Subcutaneous adipose tissue (tissue), 4 donors: Measurements from ENCODE around the gene ACE. TPM values are rescaled to one million over a fixed set of nuclear protein-coding genes. Genes with fewer than 3 reads are reported as not detected.

Experiments
- total RNA-seq, 4 donors: library from RNA; depleted of rRNA; stranded (reverse); fragments of >200 nt; gene quantifications; one replicate each; pipeline ENCODE4 v1.1.0, GENCODE V29; 2016
- TF ChIP-seq, protein P1 (sequence below): fragments of 450-650 bp; IDR thresholded peaks from one replicate; pipeline ENCODE4 v1.5.1; 2016; ENCODE audit warnings: low read depth, mild to moderate bottlenecking, control low read depth, antibody characterized with exemption, moderate library complexity

Gene ACE
- total RNA-seq, 4 donors from 2014 or later: 5.7 to 95.2 (median 16.8) TPM

DNA sequence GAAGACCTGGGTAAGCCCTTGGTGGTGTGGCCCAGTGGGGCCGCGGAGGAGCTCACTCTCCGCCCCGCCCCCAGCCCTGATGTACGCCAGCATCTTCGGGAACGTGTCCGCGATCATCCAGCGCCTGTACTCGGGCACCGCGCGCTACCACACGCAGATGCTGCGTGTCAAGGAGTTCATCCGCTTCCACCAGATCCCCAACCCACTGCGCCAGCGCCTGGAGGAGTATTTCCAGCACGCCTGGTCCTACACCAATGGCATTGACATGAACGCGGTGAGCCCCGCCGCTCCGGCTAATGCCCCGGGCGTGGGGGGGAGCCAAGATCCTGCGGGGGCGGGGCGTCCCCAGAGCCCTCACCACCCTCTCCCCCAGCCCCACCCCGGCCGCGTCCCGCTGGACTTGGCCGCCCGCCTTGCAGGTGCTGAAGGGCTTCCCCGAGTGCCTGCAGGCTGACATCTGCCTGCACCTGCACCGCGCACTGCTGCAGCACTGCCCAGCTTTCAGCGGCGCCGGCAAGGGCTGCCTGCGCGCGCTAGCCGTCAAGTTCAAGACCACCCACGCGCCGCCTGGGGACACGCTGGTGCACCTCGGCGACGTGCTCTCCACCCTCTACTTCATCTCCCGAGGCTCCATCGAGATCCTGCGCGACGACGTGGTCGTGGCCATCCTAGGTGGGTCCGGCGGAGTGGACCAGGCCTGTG, 61.3 kb downstream of the ACE start:
- TF ChIP-seq, protein P1, sequence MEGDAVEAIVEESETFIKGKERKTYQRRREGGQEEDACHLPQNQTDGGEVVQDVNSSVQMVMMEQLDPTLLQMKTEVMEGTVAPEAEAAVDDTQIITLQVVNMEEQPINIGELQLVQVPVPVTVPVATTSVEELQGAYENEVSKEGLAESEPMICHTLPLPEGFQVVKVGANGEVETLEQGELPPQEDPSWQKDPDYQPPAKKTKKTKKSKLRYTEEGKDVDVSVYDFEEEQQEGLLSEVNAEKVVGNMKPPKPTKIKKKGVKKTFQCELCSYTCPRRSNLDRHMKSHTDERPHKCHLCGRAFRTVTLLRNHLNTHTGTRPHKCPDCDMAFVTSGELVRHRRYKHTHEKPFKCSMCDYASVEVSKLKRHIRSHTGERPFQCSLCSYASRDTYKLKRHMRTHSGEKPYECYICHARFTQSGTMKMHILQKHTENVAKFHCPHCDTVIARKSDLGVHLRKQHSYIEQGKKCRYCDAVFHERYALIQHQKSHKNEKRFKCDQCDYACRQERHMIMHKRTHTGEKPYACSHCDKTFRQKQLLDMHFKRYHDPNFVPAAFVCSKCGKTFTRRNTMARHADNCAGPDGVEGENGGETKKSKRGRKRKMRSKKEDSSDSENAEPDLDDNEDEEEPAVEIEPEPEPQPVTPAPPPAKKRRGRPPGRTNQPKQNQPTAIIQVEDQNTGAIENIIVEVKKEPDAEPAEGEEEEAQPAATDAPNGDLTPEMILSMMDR: no peak

DNA sequence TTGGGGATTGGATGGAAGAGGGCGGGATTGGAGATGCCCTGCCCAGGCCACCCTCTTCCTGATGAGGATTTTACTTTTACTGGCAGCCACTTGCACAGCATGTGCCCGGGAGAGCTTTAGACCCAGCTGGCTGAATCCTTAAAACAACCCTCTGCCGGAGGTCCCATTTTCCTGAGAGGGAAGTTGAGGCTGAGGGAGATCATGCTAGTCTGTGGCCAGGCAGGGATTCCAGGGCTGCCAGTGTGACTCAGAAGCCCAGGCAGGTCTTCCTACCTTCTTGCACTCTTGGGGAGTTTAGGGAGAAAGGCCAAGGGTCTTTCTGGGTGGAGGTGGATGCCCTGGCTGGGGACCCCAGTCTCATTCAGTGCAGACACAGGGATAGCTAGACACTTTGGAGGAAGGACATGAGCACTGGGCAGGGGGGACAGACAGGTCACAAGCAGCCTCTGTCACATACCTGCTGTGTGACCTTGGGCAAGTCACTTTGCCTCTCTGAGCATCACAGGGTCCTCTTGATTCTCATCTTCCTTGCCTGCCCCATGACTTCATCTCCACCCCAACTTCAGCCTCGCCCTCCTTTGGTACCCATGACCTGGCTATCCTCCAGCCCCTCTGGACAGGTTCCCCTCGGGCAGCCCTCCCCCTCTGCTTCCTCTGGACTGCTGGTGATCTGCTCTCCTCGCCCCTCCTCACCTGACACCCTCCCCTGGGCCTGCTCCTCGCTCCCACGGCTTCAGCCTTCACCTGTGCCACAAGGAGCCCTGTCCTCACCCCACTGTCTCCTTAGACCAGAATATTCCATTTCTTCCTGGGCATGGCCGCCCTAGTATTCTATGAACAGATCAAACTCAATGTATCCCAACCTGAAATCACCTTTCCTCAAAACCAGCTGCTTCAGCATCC, 62.1 kb downstream of the ACE start:
- TF ChIP-seq, protein P1: no peak

DNA sequence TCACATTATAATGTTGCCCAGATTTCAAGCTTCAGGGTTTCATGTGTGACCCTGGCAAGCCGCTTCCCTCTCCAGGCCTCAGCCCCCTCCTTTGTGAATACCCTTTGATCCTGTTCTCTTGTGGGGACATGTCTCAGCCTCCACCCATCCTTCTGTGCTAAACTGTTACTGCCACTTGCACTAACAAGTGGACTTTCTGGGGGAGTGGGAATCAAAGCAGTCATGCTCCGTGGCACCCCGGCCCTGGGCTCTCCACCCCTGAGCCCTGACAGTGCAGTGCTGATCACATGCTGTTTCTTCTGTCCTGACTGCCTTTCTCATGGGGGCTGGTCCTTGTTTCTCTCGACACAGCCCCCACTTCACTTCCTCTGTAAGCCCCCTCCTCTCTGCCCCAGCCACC, 63.7 kb downstream of the ACE start:
- TF ChIP-seq, protein P1: no peak

DNA sequence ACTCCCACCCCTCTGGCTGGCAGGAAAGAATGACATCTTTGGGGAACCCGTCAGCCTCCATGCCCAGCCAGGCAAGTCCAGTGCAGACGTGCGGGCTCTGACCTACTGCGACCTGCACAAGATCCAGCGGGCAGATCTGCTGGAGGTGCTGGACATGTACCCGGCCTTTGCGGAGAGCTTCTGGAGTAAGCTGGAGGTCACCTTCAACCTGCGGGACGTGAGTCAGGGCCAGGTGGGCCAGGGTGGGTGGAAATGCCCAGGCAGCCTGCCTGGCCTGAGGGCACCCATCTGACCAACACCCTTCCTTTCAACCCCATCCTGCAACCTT, 65.3 kb downstream of the ACE start:
- TF ChIP-seq, protein P1: no peak

DNA sequence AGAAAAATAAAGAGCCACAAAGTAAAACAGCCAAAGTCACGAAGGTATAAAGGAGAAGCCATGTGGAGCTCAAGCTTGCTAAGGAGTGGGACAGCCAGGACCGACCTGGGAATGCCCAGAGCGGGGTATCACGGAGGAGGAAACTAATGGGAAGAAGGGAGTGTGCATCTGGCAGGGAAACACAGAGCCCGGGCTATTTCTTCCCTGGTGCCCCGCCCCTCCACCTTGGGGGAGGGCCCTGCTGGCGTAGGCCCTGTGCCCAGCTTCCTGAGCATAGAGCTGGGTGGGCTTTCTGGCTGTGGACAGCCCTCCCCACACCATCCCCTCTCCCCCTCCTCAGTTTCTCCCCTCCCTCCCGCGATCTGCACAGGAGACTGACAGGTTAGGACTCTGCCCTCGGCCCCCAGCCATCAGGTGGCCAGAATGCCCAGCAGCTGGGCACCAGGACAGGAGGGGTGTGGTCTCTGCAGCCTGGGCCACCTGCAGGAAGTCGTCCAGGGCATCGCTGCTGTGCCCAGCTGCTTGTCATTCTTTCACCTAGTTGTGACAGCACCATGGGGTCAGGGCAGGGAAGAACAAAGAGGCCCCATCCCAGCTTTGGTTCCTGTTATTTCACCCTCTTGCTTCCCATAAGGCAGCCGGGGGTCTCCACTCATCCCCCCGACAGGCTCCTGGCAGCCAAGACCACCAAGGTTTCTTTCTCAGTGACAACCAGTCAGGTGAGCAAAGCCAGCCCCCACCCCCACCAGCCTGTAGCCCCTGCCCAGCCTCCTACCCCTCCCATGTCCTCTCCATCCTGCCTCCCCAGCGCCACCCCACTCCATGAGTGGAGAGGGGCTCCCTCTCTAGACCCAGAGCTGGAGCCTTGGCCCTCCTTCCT, 66.3 kb downstream of the ACE start:
- TF ChIP-seq, protein P1: no peak

DNA sequence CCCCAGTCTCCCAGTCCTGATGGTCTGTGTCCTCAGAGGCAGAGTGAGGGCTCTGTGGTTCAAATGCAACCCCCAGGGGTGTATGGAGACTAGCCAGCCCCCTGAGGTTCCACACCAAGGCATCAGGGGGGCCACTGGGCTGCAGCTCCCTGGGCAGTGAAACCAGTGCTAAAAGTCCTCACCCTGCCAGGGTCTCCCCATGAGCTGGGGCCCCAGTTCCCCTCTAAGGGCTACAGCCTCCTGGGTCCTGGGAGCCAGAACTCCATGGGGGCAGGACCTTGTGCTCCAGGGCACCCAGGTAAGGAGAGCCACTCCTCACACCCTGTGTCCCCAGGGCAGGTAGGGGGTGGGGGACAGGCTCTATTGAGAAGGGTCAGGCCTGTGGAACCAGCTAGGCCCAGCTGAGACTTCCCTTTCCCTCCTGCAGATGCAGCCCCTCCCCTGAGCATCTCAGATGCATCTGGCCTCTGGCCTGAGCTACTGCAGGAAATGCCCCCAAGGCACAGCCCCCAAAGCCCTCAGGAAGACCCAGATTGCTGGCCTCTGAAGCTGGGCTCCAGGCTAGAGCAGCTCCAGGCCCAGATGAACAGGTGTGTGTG, 67.1 kb downstream of the ACE start:
- TF ChIP-seq, protein P1: no peak
